Endothelial cell of umbilical vein (primary cell): ENCODE data around the gene STN1. TPM values are rescaled to one million over a fixed set of nuclear protein-coding genes. Genes with fewer than 3 reads are reported as not detected.

Experiments used
- BruUV-seq: library from RNA; stranded (reverse); fragments of 400-500 nt; replicated peaks from 2 replicates; lab custom pipeline; 2021; lab: Mats Ljungman, UMichigan
- CTCF ChIA-PET: fragments of 300-600, 350-600 bp; sonication (Branson Sonifier 250); formaldehyde crosslinking; loops from one replicate; lab custom pipeline; 2021; ENCODE audit warnings: antibody characterized with exemption, inconsistent platforms; lab: Charles Lee
- POLR2A ChIA-PET: fragments of 300-600, 350-600 bp; sonication (Branson Sonifier 250); formaldehyde crosslinking; loops from one replicate; lab custom pipeline; 2021; ENCODE audit warnings: antibody characterized with exemption, inconsistent platforms; lab: Charles Lee
- DNase-seq: peaks from one replicate; pipeline ENCODE4 v3.0.0-alpha.2; 2011; ENCODE audit warnings: low read depth, low spot score
- FAIRE-seq: peaks from 2 replicates; lab custom pipeline; 2011; peaks lifted over from hg19 to GRCh38; lab: Jason Lieb, UNC
- H2AFZ ChIP-seq: 2 replicates; pipeline ENCODE4 v1.6.0; 2012; ENCODE audit warnings: low read depth, low read length, control low read depth, inconsistent platforms
- H3K27ac ChIP-seq: 2 replicates; pipeline ENCODE4 v1.5.1; 2011; ENCODE audit warnings: low read depth, mild to moderate bottlenecking, control low read depth, low read length, moderate library complexity; ENCODE audit not compliant: insufficient read depth
- H3K27me3 ChIP-seq, 2 experiments: 2 replicates each; pipeline versions ENCODE4 v1.6.0 to v1.6.1; 2011; ENCODE audit warnings: low read length in 2 of 2, mixed read lengths in 1 of 2; ENCODE audit not compliant: control insufficient read depth in 2 of 2, insufficient read depth in 2 of 2
- H3K36me3 ChIP-seq, 2 experiments: 2 replicates in 1 of 2; 3 replicates in 1 of 2; pipeline ENCODE4 v1.5.1; 2011; ENCODE audit warnings: low read length in 2 of 2, mild to moderate bottlenecking in 1 of 2, moderate library complexity in 1 of 2; ENCODE audit not compliant: control insufficient read depth in 2 of 2, insufficient read depth in 2 of 2; ENCODE audit errors: extremely low read depth in 1 of 2
- H3K4me1 ChIP-seq: 3 replicates; pipeline ENCODE4 v1.5.1; 2011; ENCODE audit warnings: mild to moderate bottlenecking, low read length; ENCODE audit not compliant: control insufficient read depth, insufficient read depth; ENCODE audit errors: extremely low read depth
- H3K4me2 ChIP-seq: 2 replicates; pipeline ENCODE4 v1.6.1; 2011; ENCODE audit warnings: low read length, control low read depth, mixed read lengths; ENCODE audit not compliant: insufficient read depth
- H3K4me3 ChIP-seq, 3 experiments: fragments of 200-600 bp in 1 of 3; sonication (generic), shearing (Covaris generic) in 1 of 3; replicated peaks in 1 of 3; 2 replicates each; pipeline ENCODE4 v1.5.1; 2011 to 2016; ENCODE audit warnings: control low read depth in 3 of 3, low read length in 3 of 3, mild to moderate bottlenecking in 2 of 3, inconsistent platforms in 1 of 3, low read depth in 1 of 3, moderate library complexity in 1 of 3; ENCODE audit not compliant: insufficient read depth in 1 of 3
- H3K79me2 ChIP-seq: 2 replicates; pipeline ENCODE4 v1.6.0; 2012; ENCODE audit warnings: low read length, inconsistent platforms; ENCODE audit not compliant: control insufficient read depth, insufficient read depth
- H3K9ac ChIP-seq: replicated peaks from 2 replicates; pipeline ENCODE3; 2011; ENCODE audit warnings: low read length, control low read depth; ENCODE audit not compliant: insufficient read depth; ENCODE audit errors: extremely low read depth
- H3K9me1 ChIP-seq: replicated peaks from 3 replicates; pipeline ENCODE4 v1.6.0; 2011; ENCODE audit warnings: mild to moderate bottlenecking, low read length; ENCODE audit not compliant: control insufficient read depth, insufficient read depth; ENCODE audit errors: extremely low read depth
- H3K9me3 ChIP-seq: replicated peaks from 2 replicates; pipeline ENCODE4 v1.5.1; 2012; ENCODE audit warnings: low read length, inconsistent platforms; ENCODE audit not compliant: control insufficient read depth, insufficient read depth
- H4K20me1 ChIP-seq: replicated peaks from 2 replicates; pipeline ENCODE3; 2011; ENCODE audit warnings: mild to moderate bottlenecking, low read length; ENCODE audit not compliant: control insufficient read depth, insufficient read depth; ENCODE audit errors: extremely low read depth
- CTCF ChIP-seq, 2 donors: IDR thresholded peaks; 1 replicate in 1 of 2; 2 replicates in 1 of 2; pipeline ENCODE4 v1.5.1; 2011; ENCODE audit warnings: low read length in 2 of 2, mild to moderate bottlenecking in 2 of 2, moderate library complexity in 2 of 2, control low read depth in 1 of 2, inconsistent platforms in 1 of 2, low read depth in 1 of 2; ENCODE audit not compliant: insufficient read depth in 1 of 2; ENCODE audit errors: extremely low read depth in 1 of 2
- EZH2 ChIP-seq: IDR thresholded peaks from 2 replicates; pipeline ENCODE4 v1.6.1; 2012; ENCODE audit warnings: borderline replicate concordance, low read depth, mild to moderate bottlenecking, moderate library complexity, low read length, inconsistent platforms; ENCODE audit not compliant: severe bottlenecking
- FOS ChIP-seq: IDR thresholded peaks from 2 replicates; pipeline ENCODE4 v1.6.1; 2011; ENCODE audit warnings: mild to moderate bottlenecking, low read length, moderate library complexity, borderline replicate concordance; ENCODE audit not compliant: insufficient read depth
- GATA2 ChIP-seq: IDR thresholded peaks from 2 replicates; pipeline ENCODE4 v1.7.0; 2011; ENCODE audit warnings: low read depth, mild to moderate bottlenecking, moderate library complexity, mixed read lengths, low read length; ENCODE audit not compliant: insufficient read length, insufficient read depth
- JUN ChIP-seq: IDR thresholded peaks from 2 replicates; pipeline ENCODE4 v1.6.1; 2011; ENCODE audit warnings: borderline replicate concordance, low read depth; ENCODE audit not compliant: insufficient read length, insufficient read depth
- MAX ChIP-seq: IDR thresholded peaks from 2 replicates; pipeline ENCODE4 v1.6.1; 2011; ENCODE audit not compliant: insufficient read depth, insufficient read length
- MYC ChIP-seq: IDR thresholded peaks from one replicate; pipeline ENCODE4 v1.6.1; 2011; ENCODE audit warnings: mild to moderate bottlenecking, low read depth, low read length
- POLR2A ChIP-seq: IDR thresholded peaks from 2 replicates; pipeline ENCODE4 v1.6.1; 2012; ENCODE audit warnings: low read depth, mild to moderate bottlenecking, control low read depth, low read length
- POLR2AphosphoS5 ChIP-seq: IDR thresholded peaks from 2 replicates; pipeline ENCODE4 v1.6.1; 2012; ENCODE audit warnings: low read depth, mild to moderate bottlenecking, control low read depth, low read length, moderate library complexity; ENCODE audit not compliant: insufficient read depth
- dilution Hi-C: fragments of 300-500 bp; cut with MboI; formaldehyde crosslinking; loops from one replicate; pipeline ENCODE4 v1.15.0; 2019; ENCODE audit warnings: low sequenced_read_pairs; ENCODE audit not compliant: extremely low pct_ligation_motif_present
- intact Hi-C: fragments of 100-400 bp; cut with micrococcal nuclease; formaldehyde crosslinking; loops from one replicate; pipeline ENCODE4 v1.10.0; 2022
- polyA plus RNA-seq, 4 experiments: library from polyadenylated mRNA; depleted of rRNA in 3 of 4; stranded (reverse) in 3 of 4; unstranded in 1 of 4; fragments of >200 nt; gene quantifications; 2 replicates each; pipeline versions ENCODE4 v1.2.1 to v1.2.3, GENCODE V29; 2011 to 2012; ENCODE audit warnings: missing spikeins in 1 of 4
- total RNA-seq: library from RNA; stranded (reverse); gene quantifications from 2 replicates; pipeline ENCODE4 v1.2.3, GENCODE V29; 2021

Gene STN1
- total and polyA plus RNA-seq, 2 donors (not counting 3 experiments of a cell fraction or from before 2014, with no cell fraction given), result 10.8 to 15.3 TPM

GRCh38 chr10:103861505-103861904 lies 56.5 kb downstream of the STN1 start:
- Histone ChIP-seq H3K4me3 (no peak overlapping the region), H3K9ac (no peak overlapping the region), H2AFZ (no peak overlapping the region), H3K4me1 (no peaks in the 10 kb centered on the region), H4K20me1 (no peaks in the 10 kb centered on the region), H3K27ac (no peak overlapping the region), H3K79me2 (no peaks in the 10 kb centered on the region), H3K4me2 (no peak overlapping the region), H3K9me1 (no peaks in the 10 kb centered on the region), H3K27me3 (peaks cover 0 to 4% of the 10 kb centered on the region in 2 experiments), H3K9me3 (no peaks in the 10 kb centered on the region), H3K36me3 (no peaks in the 10 kb centered on the region)
- CTCF ChIA-PET, result interaction anchor here (0.6 to 3.9 kb wide), 2 partner anchors 106 to 150 kb away, joined by 3 to 43 read pairs; no protein-coding TSS in a partner anchor
- DNase-seq (no peak), FAIRE-seq (no peak)
- POLR2A ChIA-PET, result no interaction called here
- dilution Hi-C loops (loop anchor here (25.0 kb wide), 1 partner anchor 149 kb away; no protein-coding TSS in a partner anchor), intact Hi-C loops (no loop called here)
- BruUV-seq, result no TSS peak
- TF ChIP-seq MAX (no peak), CTCF (IDR thresholded peaks at IDR 0.05; ENCODE audit: extremely low read depth in 1 of 2, insufficient read depth in 1 of 2, low read depth in 1 of 2, low read length in 2 of 2) (no peak), GATA2 (no peak), POLR2A (no peak), POLR2AphosphoS5 (no peak), MYC (no peak), JUN (no peak), EZH2 (no peak), FOS (no peak)
